OCI-LY3 (cell line): Measurements from ENCODE around the gene EXOC3L1.

ENCODE experiments used
- EZH2phosphoT487 ChIP-seq: fragments of 200-600 bp; shearing (Covaris generic); IDR thresholded peaks from 2 replicates; pipeline ENCODE4 v1.6.1; 2018; ENCODE audit warnings: antibody characterized with exemption, mixed run types, low read depth
- TF ChIP-seq, protein P1 (sequence below): fragments of 200-600, 300-600 bp; sonication (generic); IDR thresholded peaks from 2 replicates; pipeline ENCODE4 v1.5.1; 2014; ENCODE audit warnings: antibody characterized with exemption, low read length, low read depth

DNA sequence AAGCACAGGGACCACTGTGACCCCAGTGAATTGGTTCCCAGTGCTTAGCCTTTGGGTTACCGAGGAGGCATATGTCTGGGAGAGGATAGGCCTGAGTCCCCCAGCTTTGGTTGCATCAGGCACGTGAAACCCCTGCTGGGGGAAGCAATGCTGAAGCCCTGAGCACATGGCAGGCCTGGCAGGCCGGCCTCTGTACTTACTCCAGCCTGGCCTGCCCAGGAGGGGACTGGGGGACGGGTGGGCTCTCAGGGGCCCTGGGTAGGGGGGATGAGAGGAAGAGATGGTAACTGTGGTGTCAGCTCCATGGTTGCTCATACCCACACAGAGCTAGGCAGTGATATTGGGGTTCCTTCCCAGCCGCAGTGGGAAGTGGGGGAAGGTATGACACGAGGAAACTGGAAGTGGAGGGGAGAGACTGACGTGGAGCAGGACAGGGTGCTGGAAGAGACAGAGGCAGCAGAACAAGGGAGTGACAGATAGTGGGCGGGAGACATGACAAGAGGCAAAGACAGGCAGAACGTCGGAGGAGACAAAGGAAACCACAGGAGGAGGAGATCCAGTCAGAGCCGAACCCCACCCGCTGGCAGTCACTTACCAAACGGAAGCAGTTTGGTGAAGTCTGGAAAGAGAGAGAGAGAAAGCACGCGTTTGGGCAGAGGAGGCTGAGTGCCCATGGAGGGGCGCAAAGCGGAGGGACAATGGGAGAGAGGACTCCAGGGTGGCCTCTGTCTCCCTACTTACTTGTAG, 46.1 kb upstream of the EXOC3L1 start:
- TF ChIP-seq, protein P1, sequence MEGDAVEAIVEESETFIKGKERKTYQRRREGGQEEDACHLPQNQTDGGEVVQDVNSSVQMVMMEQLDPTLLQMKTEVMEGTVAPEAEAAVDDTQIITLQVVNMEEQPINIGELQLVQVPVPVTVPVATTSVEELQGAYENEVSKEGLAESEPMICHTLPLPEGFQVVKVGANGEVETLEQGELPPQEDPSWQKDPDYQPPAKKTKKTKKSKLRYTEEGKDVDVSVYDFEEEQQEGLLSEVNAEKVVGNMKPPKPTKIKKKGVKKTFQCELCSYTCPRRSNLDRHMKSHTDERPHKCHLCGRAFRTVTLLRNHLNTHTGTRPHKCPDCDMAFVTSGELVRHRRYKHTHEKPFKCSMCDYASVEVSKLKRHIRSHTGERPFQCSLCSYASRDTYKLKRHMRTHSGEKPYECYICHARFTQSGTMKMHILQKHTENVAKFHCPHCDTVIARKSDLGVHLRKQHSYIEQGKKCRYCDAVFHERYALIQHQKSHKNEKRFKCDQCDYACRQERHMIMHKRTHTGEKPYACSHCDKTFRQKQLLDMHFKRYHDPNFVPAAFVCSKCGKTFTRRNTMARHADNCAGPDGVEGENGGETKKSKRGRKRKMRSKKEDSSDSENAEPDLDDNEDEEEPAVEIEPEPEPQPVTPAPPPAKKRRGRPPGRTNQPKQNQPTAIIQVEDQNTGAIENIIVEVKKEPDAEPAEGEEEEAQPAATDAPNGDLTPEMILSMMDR = no peak
- TF ChIP-seq EZH2phosphoT487 = no peak
